Ascending aorta (tissue), 2 donors: ENCODE results near the gene TMEM87A. TPM values are rescaled to one million over a fixed set of nuclear protein-coding genes. Genes with fewer than 3 reads are reported as not detected.

Experiments
- DNase-seq, 2 donors: peaks; one replicate each; pipeline ENCODE4 v3.0.0-alpha.2; 2019; ENCODE audit warnings: low spot score in 2 of 2
- H3K27ac ChIP-seq, 2 donors: fragments of 200-600 bp; sonication (generic); one replicate each; pipeline ENCODE4 v1.5.1; 2016 to 2017; ENCODE audit warnings: mild to moderate bottlenecking in 1 of 2
- H3K27me3 ChIP-seq: fragments of 200-600 bp; sonication (generic); one replicate; pipeline ENCODE4 v1.5.1; 2017
- H3K36me3 ChIP-seq, 2 donors: fragments of 200-600 bp; sonication (generic); one replicate each; pipeline ENCODE4 v1.5.1; 2016
- H3K4me1 ChIP-seq, 2 donors: fragments of 200-600 bp; sonication (generic); one replicate each; pipeline ENCODE4 v1.5.1; 2016 to 2017; ENCODE audit warnings: mild to moderate bottlenecking in 1 of 2
- H3K4me3 ChIP-seq, 2 donors: fragments of 200-600 bp; sonication (generic); one replicate each; pipeline ENCODE4 v1.5.1; 2016 to 2017; ENCODE audit warnings: mild to moderate bottlenecking in 1 of 2
- H3K9me3 ChIP-seq, 2 donors: fragments of 200-600 bp; sonication (generic); one replicate each; pipeline ENCODE4 v1.5.1; 2016
- intact Hi-C: fragments of 100-400 bp; cut with DNase I; formaldehyde crosslinking; loops from one replicate; pipeline ENCODE4 v1.15.1; 2023
- total RNA-seq: library from RNA; depleted of rRNA; stranded (reverse); fragments of >200 nt; gene quantifications from one replicate; pipeline ENCODE4 v1.1.0, GENCODE V29; 2016
- TF ChIP-seq, protein P1 (sequence below), 3 experiments: fragments of 200-600 bp in 2 of 3; fragments of 450-650 bp in 1 of 3; sonication (generic) in 2 of 3; IDR thresholded peaks; one replicate each; pipeline ENCODE4 v1.5.1; 2016 to 2019; ENCODE audit warnings: antibody characterized with exemption in 3 of 3, mild to moderate bottlenecking in 1 of 3, moderate library complexity in 1 of 3

TMEM87A gene
- total RNA-seq, 1 donor from 2014 or later = 25.4 TPM

- no peak for DNase-seq
- Histone ChIP-seq H3K4me1 (no peaks in the 10 kb centered on the region), H3K27ac (no peak overlapping the region), H3K4me3 (no peak overlapping the region), H3K36me3 (peaks cover 47 to 56% of the 10 kb centered on the region in 2 donors), H3K9me3 (no peaks in the 10 kb centered on the region), H3K27me3 (no peaks in the 10 kb centered on the region)
- TF ChIP-seq, protein P1, sequence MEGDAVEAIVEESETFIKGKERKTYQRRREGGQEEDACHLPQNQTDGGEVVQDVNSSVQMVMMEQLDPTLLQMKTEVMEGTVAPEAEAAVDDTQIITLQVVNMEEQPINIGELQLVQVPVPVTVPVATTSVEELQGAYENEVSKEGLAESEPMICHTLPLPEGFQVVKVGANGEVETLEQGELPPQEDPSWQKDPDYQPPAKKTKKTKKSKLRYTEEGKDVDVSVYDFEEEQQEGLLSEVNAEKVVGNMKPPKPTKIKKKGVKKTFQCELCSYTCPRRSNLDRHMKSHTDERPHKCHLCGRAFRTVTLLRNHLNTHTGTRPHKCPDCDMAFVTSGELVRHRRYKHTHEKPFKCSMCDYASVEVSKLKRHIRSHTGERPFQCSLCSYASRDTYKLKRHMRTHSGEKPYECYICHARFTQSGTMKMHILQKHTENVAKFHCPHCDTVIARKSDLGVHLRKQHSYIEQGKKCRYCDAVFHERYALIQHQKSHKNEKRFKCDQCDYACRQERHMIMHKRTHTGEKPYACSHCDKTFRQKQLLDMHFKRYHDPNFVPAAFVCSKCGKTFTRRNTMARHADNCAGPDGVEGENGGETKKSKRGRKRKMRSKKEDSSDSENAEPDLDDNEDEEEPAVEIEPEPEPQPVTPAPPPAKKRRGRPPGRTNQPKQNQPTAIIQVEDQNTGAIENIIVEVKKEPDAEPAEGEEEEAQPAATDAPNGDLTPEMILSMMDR (IDR thresholded peaks at IDR 0.05) = no peak
- intact Hi-C loops = no loop called here
Measured at GRCh38 chr15:42191610-42192346, 81.5 kb downstream of the TMEM87A start.

DNA sequence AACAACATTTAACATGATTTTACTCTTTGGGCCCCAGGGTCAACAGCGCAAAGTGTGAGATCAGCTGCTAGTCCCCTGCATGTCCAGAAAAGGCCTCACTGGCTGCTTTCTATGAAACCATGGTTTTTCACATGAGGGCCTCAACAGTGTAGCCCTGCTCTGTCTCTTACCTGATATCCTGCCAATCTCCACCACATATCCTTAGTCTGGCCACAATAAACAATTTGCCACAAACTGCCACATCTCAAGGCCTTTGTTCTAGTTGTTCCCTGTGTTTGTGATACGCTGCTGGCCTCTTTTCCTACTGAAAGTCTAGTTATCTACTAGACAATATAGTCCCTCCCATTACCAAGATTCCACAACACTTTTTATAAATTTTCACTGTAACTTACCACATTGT is 82.9 kb downstream of the TMEM87A start:
- TF ChIP-seq, protein P1 (IDR thresholded peaks at IDR 0.05) = no peak
- no peak for DNase-seq
- no peak overlapping the region for H3K4me3 ChIP-seq
- no peaks in the 10 kb centered on the region for H3K27me3 ChIP-seq
- no peak overlapping the region for H3K27ac ChIP-seq
- no peaks in the 10 kb centered on the region for H3K9me3 ChIP-seq
- no peaks in the 10 kb centered on the region for H3K4me1 ChIP-seq
- peaks cover 61 to 70% of the 10 kb centered on the region in 2 donors for H3K36me3 ChIP-seq
- intact Hi-C loops = no loop called here

DNA sequence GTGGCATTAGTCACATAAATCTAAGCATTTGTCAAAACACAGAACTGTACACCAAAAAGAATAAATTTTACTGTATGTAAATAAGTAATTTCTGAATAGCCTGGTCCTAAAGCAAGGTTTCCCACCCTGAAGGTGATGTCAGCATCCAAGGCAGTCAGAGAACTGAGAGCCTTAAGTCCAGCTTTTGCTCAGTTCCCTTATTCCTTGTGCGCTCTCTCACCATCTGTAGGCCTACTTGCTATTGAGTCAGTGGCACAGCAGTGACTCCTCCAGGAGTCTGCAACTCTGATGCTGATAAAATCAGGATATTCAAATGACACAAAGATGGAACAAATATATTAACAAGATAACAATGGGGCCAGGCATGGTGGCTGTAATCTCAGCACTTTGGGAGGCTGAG is 87.4 kb downstream of the TMEM87A start:
- H3K36me3 ChIP-seq = peaks cover 73 to 84% of the 10 kb centered on the region in 2 donors

GRCh38 chr15:42184736-42185135 is 88.5 kb downstream of the TMEM87A start:
- no peaks in the 10 kb centered on the region for H3K27me3 ChIP-seq
- H3K4me1 ChIP-seq = no peaks in the 10 kb centered on the region
- TF ChIP-seq, protein P1 (IDR thresholded peaks at IDR 0.05) = no peak
- H3K9me3 ChIP-seq = no peaks in the 10 kb centered on the region
- intact Hi-C loops = no loop called here
- H3K27ac ChIP-seq = no peak overlapping the region
- no peak overlapping the region for H3K4me3 ChIP-seq
- peaks cover 70 to 83% of the 10 kb centered on the region in 2 donors for H3K36me3 ChIP-seq
- DNase-seq = no peak

More for the DNA sequence above, 87.4 kb downstream of the TMEM87A start:
- DNase-seq = no peak
- TF ChIP-seq, protein P1 (IDR thresholded peaks at IDR 0.05) = no peak
- no peak overlapping the region for H3K4me3 ChIP-seq
- no peaks in the 10 kb centered on the region for H3K27me3 ChIP-seq
- H3K4me1 ChIP-seq = no peaks in the 10 kb centered on the region
- no peaks in the 10 kb centered on the region for H3K9me3 ChIP-seq
- intact Hi-C loops = no loop called here
- H3K27ac ChIP-seq = no peak overlapping the region

GRCh38 chr15:42184296-42184695 is 88.9 kb downstream of the TMEM87A start:
- Histone ChIP-seq H3K36me3 (peaks cover 73 to 84% of the 10 kb centered on the region in 2 donors), H3K4me3 (no peak overlapping the region), H3K27me3 (no peaks in the 10 kb centered on the region), H3K27ac (no peak overlapping the region), H3K4me1 (no peaks in the 10 kb centered on the region), H3K9me3 (no peaks in the 10 kb centered on the region)
- TF ChIP-seq, protein P1 (IDR thresholded peaks at IDR 0.05) = no peak
- intact Hi-C loops = no loop called here
- DNase-seq = no peak
